HEK293 (cell line): Measurements from ENCODE around the gene MERTK.

Source experiments
- BCL6B ChIP-seq: fragments of 450-650 bp; formaldehyde crosslinking; IDR thresholded peaks from 2 replicates; pipeline ENCODE4 v1.5.1; 2017; ENCODE audit warnings: missing biosample characterization, missing genetic modification characterization
- FEZF1 ChIP-seq: fragments of 450-650 bp; formaldehyde crosslinking; IDR thresholded peaks from 2 replicates; pipeline ENCODE4 v1.5.1; 2016; ENCODE audit warnings: missing biosample characterization, missing genetic modification characterization
- GLIS1 ChIP-seq: fragments of 450-650 bp; formaldehyde crosslinking; IDR thresholded peaks from 2 replicates; pipeline ENCODE4 v1.5.1; 2016; ENCODE audit warnings: missing biosample characterization, missing genetic modification characterization
- PATZ1 ChIP-seq: fragments of 450-650 bp; formaldehyde crosslinking; IDR thresholded peaks from 2 replicates; pipeline ENCODE4 v1.5.1; 2016; ENCODE audit warnings: missing biosample characterization, missing genetic modification characterization
- SP3 ChIP-seq: fragments of 450-650 bp; formaldehyde crosslinking; IDR thresholded peaks from 2 replicates; pipeline ENCODE4 v1.5.1; 2016; ENCODE audit warnings: missing biosample characterization, missing genetic modification characterization
- WT1 ChIP-seq: fragments of 450-650 bp; formaldehyde crosslinking; IDR thresholded peaks from 2 replicates; pipeline ENCODE4 v1.5.1; 2016; ENCODE audit warnings: missing biosample characterization, missing genetic modification characterization
- YY2 ChIP-seq: fragments of 450-650 bp; formaldehyde crosslinking; IDR thresholded peaks from 2 replicates; pipeline ENCODE4 v1.5.1; 2016; ENCODE audit warnings: missing biosample characterization, missing genetic modification characterization
- ZFP69B ChIP-seq: fragments of 450-650 bp; formaldehyde crosslinking; IDR thresholded peaks from 2 replicates; pipeline ENCODE4 v1.5.1; 2016; ENCODE audit warnings: missing biosample characterization, missing genetic modification characterization
- ZNF121 ChIP-seq: fragments of 450-650 bp; formaldehyde crosslinking; IDR thresholded peaks from 2 replicates; pipeline ENCODE4 v1.5.1; 2016; ENCODE audit warnings: missing biosample characterization, missing genetic modification characterization
- ZNF184 ChIP-seq: fragments of 450-650 bp; IDR thresholded peaks from 2 replicates; pipeline ENCODE4 v1.5.1; 2018; ENCODE audit warnings: missing biosample characterization, mild to moderate bottlenecking, missing genetic modification characterization
- ZNF214 ChIP-seq: fragments of 450-650 bp; formaldehyde crosslinking; IDR thresholded peaks from 2 replicates; pipeline ENCODE4 v1.5.1; 2017; ENCODE audit warnings: missing biosample characterization, mild to moderate bottlenecking, missing genetic modification characterization, borderline replicate concordance
- ZNF23 ChIP-seq: fragments of 450-650 bp; formaldehyde crosslinking; IDR thresholded peaks from 2 replicates; pipeline ENCODE4 v1.5.1; 2016; ENCODE audit warnings: missing biosample characterization, missing genetic modification characterization, borderline replicate concordance
- ZNF239 ChIP-seq: fragments of 450-650 bp; formaldehyde crosslinking; IDR thresholded peaks from 2 replicates; pipeline ENCODE4 v1.5.1; 2016; ENCODE audit warnings: missing biosample characterization, missing genetic modification characterization
- ZNF324 ChIP-seq: fragments of 450-650 bp; formaldehyde crosslinking; IDR thresholded peaks from 2 replicates; pipeline ENCODE4 v1.5.1; 2016; ENCODE audit warnings: missing biosample characterization, missing genetic modification characterization
- ZNF391 ChIP-seq: fragments of 450-650 bp; formaldehyde crosslinking; IDR thresholded peaks from 2 replicates; pipeline ENCODE4 v1.5.1; 2016; ENCODE audit warnings: low read depth, missing biosample characterization, missing genetic modification characterization, borderline replicate concordance
- ZNF398 ChIP-seq: fragments of 450-650 bp; formaldehyde crosslinking; IDR thresholded peaks from 2 replicates; pipeline ENCODE4 v1.5.1; 2017; ENCODE audit warnings: missing biosample characterization, missing genetic modification characterization
- ZNF514 ChIP-seq: fragments of 450-650 bp; formaldehyde crosslinking; IDR thresholded peaks from 2 replicates; pipeline ENCODE4 v1.5.1; 2016; ENCODE audit warnings: missing biosample characterization, missing genetic modification characterization
- ZNF529 ChIP-seq: fragments of 450-650 bp; formaldehyde crosslinking; IDR thresholded peaks from 2 replicates; pipeline ENCODE4 v1.5.1; 2017; ENCODE audit warnings: missing genetic modification characterization, missing biosample characterization; ENCODE audit not compliant: insufficient replicate concordance
- ZNF623 ChIP-seq: fragments of 450-650 bp; formaldehyde crosslinking; IDR thresholded peaks from 2 replicates; pipeline ENCODE4 v1.5.1; 2016; ENCODE audit warnings: missing biosample characterization, missing genetic modification characterization
- ZNF843 ChIP-seq: fragments of 450-650 bp; formaldehyde crosslinking; IDR thresholded peaks from 2 replicates; pipeline ENCODE4 v1.5.1; 2016; ENCODE audit warnings: missing biosample characterization, missing genetic modification characterization
- TF ChIP-seq, protein P1 (sequence below): fragments of 450-650 bp; formaldehyde crosslinking; IDR thresholded peaks from 2 replicates; pipeline ENCODE4 v1.5.1; 2016; ENCODE audit warnings: missing biosample characterization, missing genetic modification characterization
- TF ChIP-seq, protein P2 (sequence below): fragments of 450-650 bp; formaldehyde crosslinking; IDR thresholded peaks from 2 replicates; pipeline ENCODE4 v1.5.1; 2016; ENCODE audit warnings: missing biosample characterization, missing genetic modification characterization
- TF ChIP-seq, protein P3 (sequence below): fragments of 450-650 bp; formaldehyde crosslinking; IDR thresholded peaks from 2 replicates; pipeline ENCODE4 v1.5.1; 2016; ENCODE audit warnings: missing biosample characterization, missing genetic modification characterization
- TF ChIP-seq, protein P4 (sequence below): fragments of 450-650 bp; formaldehyde crosslinking; IDR thresholded peaks from 2 replicates; pipeline ENCODE4 v1.5.1; 2016; ENCODE audit warnings: missing biosample characterization, missing genetic modification characterization
- TF ChIP-seq, protein P5 (sequence below): fragments of 450-650 bp; formaldehyde crosslinking; IDR thresholded peaks from 2 replicates; pipeline ENCODE4; 2016; ENCODE audit warnings: missing biosample characterization, missing genetic modification characterization

The MERTK gene

GRCh38 chr2:111897924-111898702 lies at the start of gene MERTK (continued):
- TF ChIP-seq ZNF23 (tag by site-specific recombination) (no peak), ZNF239 (no peak), YY2 (no peak), GLIS1 (peak; percentile 25), ZNF121 (peak; percentile 57; the same call in 1 of the 2 replicates), ZNF184 (no peak), ZNF514 (tag by site-specific recombination) (no peak), ZNF843 (tag by site-specific recombination) (peak; percentile 68), ZNF398 (tag by site-specific recombination) (peak; percentile 58; the same call in 1 of the 2 replicates), ZNF529 (tag by site-specific recombination) (no peak), BCL6B (tag by site-specific recombination) (no peak), ZNF324 (tag by site-specific recombination) (peak; percentile 41; the same call in 1 of the 2 replicates), ZNF623 (tag by site-specific recombination) (no peak), ZNF214 (tag by site-specific recombination) (no peak), ZFP69B (peak; percentile 62; the same call in 1 of the 2 replicates), FEZF1 (tag by site-specific recombination) (no peak), ZNF391 (tag by site-specific recombination) (no peak), WT1 (tag by site-specific recombination) (peak; percentile 35; the same call in 1 of the 2 replicates), SP3 (peak; percentile 65; the same call in 1 of the 2 replicates), PATZ1 (tag by site-specific recombination) (peak; percentile 66)
- TF ChIP-seq, protein P1, sequence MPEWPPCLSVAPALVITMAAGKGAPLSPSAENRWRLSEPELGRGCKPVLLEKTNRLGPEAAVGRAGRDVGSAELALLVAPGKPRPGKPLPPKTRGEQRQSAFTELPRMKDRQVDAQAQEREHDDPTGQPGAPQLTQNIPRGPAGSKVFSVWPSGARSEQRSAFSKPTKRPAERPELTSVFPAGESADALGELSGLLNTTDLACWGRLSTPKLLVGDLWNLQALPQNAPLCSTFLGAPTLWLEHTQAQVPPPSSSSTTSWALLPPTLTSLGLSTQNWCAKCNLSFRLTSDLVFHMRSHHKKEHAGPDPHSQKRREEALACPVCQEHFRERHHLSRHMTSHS (tag by site-specific recombination), result no peak
- TF ChIP-seq, protein P2, sequence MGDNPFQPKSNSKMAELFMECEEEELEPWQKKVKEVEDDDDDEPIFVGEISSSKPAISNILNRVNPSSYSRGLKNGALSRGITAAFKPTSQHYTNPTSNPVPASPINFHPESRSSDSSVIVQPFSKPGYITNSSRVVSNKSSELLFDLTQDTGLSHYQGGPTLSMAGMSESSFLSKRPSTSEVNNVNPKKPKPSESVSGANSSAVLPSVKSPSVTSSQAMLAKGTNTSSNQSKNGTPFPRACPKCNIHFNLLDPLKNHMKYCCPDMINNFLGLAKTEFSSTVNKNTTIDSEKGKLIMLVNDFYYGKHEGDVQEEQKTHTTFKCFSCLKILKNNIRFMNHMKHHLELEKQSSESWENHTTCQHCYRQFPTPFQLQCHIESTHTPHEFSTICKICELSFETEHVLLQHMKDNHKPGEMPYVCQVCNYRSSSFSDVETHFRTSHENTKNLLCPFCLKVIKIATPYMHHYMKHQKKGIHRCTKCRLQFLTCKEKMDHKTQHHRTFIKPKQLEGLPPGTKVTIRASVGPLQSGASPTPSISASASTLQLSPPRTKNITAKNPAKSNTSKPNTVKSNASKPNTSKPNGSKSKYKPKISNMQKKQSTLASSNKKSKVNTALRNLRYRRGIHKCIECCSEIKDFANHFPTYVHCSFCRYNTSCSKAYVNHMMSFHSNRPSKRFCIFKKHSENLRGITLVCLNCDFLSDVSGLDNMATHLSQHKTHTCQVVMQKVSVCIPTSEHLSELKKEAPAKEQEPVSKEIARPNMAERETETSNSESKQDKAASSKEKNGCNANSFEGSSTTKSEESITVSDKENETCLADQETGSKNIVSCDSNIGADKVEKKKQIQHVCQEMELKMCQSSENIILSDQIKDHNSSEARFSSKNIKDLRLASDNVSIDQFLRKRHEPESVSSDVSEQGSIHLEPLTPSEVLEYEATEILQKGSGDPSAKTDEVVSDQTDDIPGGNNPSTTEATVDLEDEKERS, result no peak
- TF ChIP-seq, protein P3, sequence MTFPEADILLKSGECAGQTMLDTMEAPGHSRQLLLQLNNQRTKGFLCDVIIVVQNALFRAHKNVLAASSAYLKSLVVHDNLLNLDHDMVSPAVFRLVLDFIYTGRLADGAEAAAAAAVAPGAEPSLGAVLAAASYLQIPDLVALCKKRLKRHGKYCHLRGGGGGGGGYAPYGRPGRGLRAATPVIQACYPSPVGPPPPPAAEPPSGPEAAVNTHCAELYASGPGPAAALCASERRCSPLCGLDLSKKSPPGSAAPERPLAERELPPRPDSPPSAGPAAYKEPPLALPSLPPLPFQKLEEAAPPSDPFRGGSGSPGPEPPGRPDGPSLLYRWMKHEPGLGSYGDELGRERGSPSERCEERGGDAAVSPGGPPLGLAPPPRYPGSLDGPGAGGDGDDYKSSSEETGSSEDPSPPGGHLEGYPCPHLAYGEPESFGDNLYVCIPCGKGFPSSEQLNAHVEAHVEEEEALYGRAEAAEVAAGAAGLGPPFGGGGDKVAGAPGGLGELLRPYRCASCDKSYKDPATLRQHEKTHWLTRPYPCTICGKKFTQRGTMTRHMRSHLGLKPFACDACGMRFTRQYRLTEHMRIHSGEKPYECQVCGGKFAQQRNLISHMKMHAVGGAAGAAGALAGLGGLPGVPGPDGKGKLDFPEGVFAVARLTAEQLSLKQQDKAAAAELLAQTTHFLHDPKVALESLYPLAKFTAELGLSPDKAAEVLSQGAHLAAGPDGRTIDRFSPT, result no peak
- TF ChIP-seq, protein P4, sequence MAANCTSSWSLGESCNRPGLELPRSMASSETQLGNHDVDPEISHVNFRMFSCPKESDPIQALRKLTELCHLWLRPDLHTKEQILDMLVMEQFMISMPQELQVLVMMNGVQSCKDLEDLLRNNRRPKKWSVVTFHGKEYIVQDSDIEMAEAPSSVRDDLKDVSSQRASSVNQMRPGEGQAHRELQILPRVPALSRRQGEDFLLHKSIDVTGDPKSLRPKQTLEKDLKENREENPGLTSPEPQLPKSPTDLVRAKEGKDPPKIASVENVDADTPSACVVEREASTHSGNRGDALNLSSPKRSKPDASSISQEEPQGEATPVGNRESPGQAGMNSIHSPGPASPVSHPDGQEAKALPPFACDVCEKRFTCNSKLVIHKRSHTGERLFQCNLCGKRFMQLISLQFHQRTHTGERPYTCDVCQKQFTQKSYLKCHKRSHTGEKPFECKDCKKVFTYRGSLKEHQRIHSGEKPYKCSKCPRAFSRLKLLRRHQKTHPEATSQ (tag by site-specific recombination), result no peak
- TF ChIP-seq, protein P5, sequence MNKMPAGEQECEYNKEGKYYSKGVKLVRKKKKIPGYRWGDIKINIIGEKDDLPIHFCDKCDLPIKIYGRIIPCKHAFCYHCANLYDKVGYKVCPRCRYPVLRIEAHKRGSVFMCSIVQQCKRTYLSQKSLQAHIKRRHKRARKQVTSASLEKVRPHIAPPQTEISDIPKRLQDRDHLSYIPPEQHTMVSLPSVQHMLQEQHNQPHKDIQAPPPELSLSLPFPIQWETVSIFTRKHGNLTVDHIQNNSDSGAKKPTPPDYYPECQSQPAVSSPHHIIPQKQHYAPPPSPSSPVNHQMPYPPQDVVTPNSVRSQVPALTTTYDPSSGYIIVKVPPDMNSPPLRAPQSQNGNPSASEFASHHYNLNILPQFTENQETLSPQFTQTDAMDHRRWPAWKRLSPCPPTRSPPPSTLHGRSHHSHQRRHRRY, result no peak
